Measurements from ENCODE around the gene DERA. TPM values are rescaled to one million over a fixed set of nuclear protein-coding genes. Genes with fewer than 3 reads are reported as not detected.

Gene DERA
- total and polyA plus RNA-seq, 2 experiments from 2014 or later, result 57.2 to 64.7 TPM

GRCh38 chr12:16086462-16086861 lies 175.3 kb downstream of the DERA start:
- WGBS (ENCODE audit: low lambda C conversion rate, missing lambda C conversion rate), result 71% methylated on average over 8 of the region's 8 CpGs
- no peaks in the 10 kb centered on the region for H3K9me3 ChIP-seq (ENCODE audit: low read depth)
- H3K79me2 ChIP-seq, result no peaks in the 10 kb centered on the region
- no peak overlapping the region for H3K27ac ChIP-seq
- DNase-seq (ENCODE audit: low spot score), result no peak
- H3K9me2 ChIP-seq (replicated peaks; ENCODE audit: insufficient read depth), result no peaks in the 10 kb centered on the region
- H3K27me3 ChIP-seq, result no peaks in the 10 kb centered on the region
- H4K20me1 ChIP-seq (ENCODE audit: insufficient read depth, poor library complexity, severe bottlenecking), result no peaks in the 10 kb centered on the region
- H3K4me1 ChIP-seq (ENCODE audit: insufficient read depth), result no peaks in the 10 kb centered on the region
- no peak overlapping the region for H3K4me3 ChIP-seq
- TF ChIP-seq EZH2 (IDR thresholded peaks at IDR 0.05; ENCODE audit: borderline replicate concordance), result no peak
- TF ChIP-seq CTCF (IDR thresholded peaks at IDR 0.05; ENCODE audit: poor library complexity), result no peak
- no peak for TF ChIP-seq EZH2phosphoT487 (IDR thresholded peaks at IDR 0.05; ENCODE audit: low read depth, severe bottlenecking, unreplicated experiment)
- no peak overlapping the region for H3K4me2 ChIP-seq
- H2AFZ ChIP-seq, result no peak overlapping the region
- H3K36me3 ChIP-seq (replicated peaks; ENCODE audit: insufficient read depth, low read depth), result no peaks in the 10 kb centered on the region

GRCh38 chr12:16086942-16087341 lies 175.8 kb downstream of the DERA start:
- H3K4me1 ChIP-seq (ENCODE audit: insufficient read depth), result no peaks in the 10 kb centered on the region
- no peaks in the 10 kb centered on the region for H3K9me3 ChIP-seq (ENCODE audit: low read depth)
- no peak overlapping the region for H3K4me2 ChIP-seq
- no peak for TF ChIP-seq CTCF (IDR thresholded peaks at IDR 0.05; ENCODE audit: poor library complexity)
- TF ChIP-seq EZH2 (IDR thresholded peaks at IDR 0.05; ENCODE audit: borderline replicate concordance), result no peak
- TF ChIP-seq EZH2phosphoT487 (IDR thresholded peaks at IDR 0.05; ENCODE audit: low read depth, severe bottlenecking, unreplicated experiment), result no peak
- no peaks in the 10 kb centered on the region for H3K36me3 ChIP-seq (replicated peaks; ENCODE audit: insufficient read depth, low read depth)
- H2AFZ ChIP-seq, result no peak overlapping the region
- 95% methylated on average over 2 of the region's 2 CpGs for WGBS (ENCODE audit: low lambda C conversion rate, missing lambda C conversion rate)
- H3K4me3 ChIP-seq, result no peak overlapping the region
- no peak for DNase-seq (ENCODE audit: low spot score)
- no peaks in the 10 kb centered on the region for H3K79me2 ChIP-seq
- no peaks in the 10 kb centered on the region for H3K27me3 ChIP-seq
- H3K9me2 ChIP-seq (replicated peaks; ENCODE audit: insufficient read depth), result no peaks in the 10 kb centered on the region
- no peak overlapping the region for H3K27ac ChIP-seq
- H4K20me1 ChIP-seq (ENCODE audit: insufficient read depth, poor library complexity, severe bottlenecking), result no peaks in the 10 kb centered on the region

Other genes with a start within 250 kb of the DERA start
- gene EPS8, start 121.9 kb upstream of the DERA start, total RNA-seq, result 71.0 and 83.2 TPM in 2 replicates
- gene EPS8, start 121.9 kb upstream of the DERA start, polyA plus RNA-seq, result 43.1 and 44.2 TPM in 2 replicates
- gene STRAP, start 28.9 kb upstream of the DERA start, total RNA-seq, result 133 and 154 TPM in 2 replicates
- gene STRAP, start 28.9 kb upstream of the DERA start, polyA plus RNA-seq, result 198 and 202 TPM in 2 replicates

Measured in hepatocyte (in vitro differentiated cells).